ENCODE results near the gene GPR161.

GRCh38 chr1:168082008-168082876 is 54.5 kb downstream of the GPR161 start:
- TF ChIP-seq POLR2A (IDR thresholded peaks at IDR 0.05; ENCODE audit: extremely low read depth, insufficient read length) (no peak), CTCF (IDR thresholded peaks at IDR 0.05; ENCODE audit: low read depth, low read length) (peak; percentile 95), MAX (IDR thresholded peaks at IDR 0.05; ENCODE audit: low read depth, low read length) (no peak), MYC (IDR thresholded peaks at IDR 0.05; ENCODE audit: low read depth, low read length) (no peak)

Data from NB4 (cell line).